GM12878 (cell line): ENCODE data around the gene ADAM15. TPM values are rescaled to one million over a fixed set of nuclear protein-coding genes. Genes with fewer than 3 reads are reported as not detected.

Experiments
- ATAC-seq: fragments of 200-7000 bp; cut with Tn5 transposase; 3 replicates; pipeline ENCODE4 v1.9.1; 2020; ENCODE audit warnings: mild to moderate bottlenecking, moderate library complexity
- BruUV-seq: library from RNA; stranded (reverse); fragments of 400-500 nt; replicated peaks from 2 replicates; lab custom pipeline; 2021; lab: Mats Ljungman, UMichigan
- CTCF ChIA-PET: fragments of 300-600 bp; sonication (Branson Sonifier 250); formaldehyde crosslinking; extraction: SDS; loops from one replicate; lab custom pipeline; 2021; ENCODE audit warnings: inconsistent platforms; lab: Yijun Ruan, JAX
- POLR2A ChIA-PET: fragments of 350-600 bp; formaldehyde crosslinking; extraction: SDS; loops from one replicate; lab custom pipeline; 2021; ENCODE audit warnings: inconsistent platforms; lab: Charles Lee
- RAD21 ChIA-PET: fragments of 300-600 bp; sonication (Branson Sonifier 250); formaldehyde crosslinking; loops from one replicate; lab custom pipeline; 2023; ENCODE audit warnings: antibody characterized with exemption; ENCODE audit not compliant: unreplicated experiment; lab: Charles Lee
- SMC1A ChIA-PET: fragments of 300-600 bp; sonication (Branson Sonifier 250); formaldehyde crosslinking; loops from one replicate; lab custom pipeline; 2023; ENCODE audit not compliant: unreplicated experiment, uncharacterized antibody; lab: Charles Lee
- DNase-seq: peaks from one replicate; pipeline ENCODE4 v3.0.0-alpha.2; 2011; ENCODE audit warnings: low read depth, low spot score
- FAIRE-seq: peaks from 3 replicates; lab custom pipeline; 2011; peaks lifted over from hg19 to GRCh38; lab: Jason Lieb, UNC
- H2AFZ ChIP-seq: 2 replicates; pipeline ENCODE4 v1.6.0; 2011; ENCODE audit warnings: low read depth, low read length, control low read depth; ENCODE audit not compliant: control insufficient read depth
- H3K27ac ChIP-seq: 2 replicates; pipeline ENCODE4 v1.5.1; 2011; ENCODE audit warnings: control low read depth; ENCODE audit not compliant: control insufficient read depth, insufficient read depth
- H3K27me3 ChIP-seq, 2 experiments: replicated peaks in 1 of 2; 2 replicates each; pipeline versions ENCODE4 v1.6.0 to v1.6.1; 2011; ENCODE audit warnings: low read length in 1 of 2; ENCODE audit not compliant: control insufficient read depth in 2 of 2, insufficient read depth in 2 of 2
- H3K36me3 ChIP-seq, 2 experiments: 2 replicates each; pipeline ENCODE4 v1.5.1; 2011; ENCODE audit warnings: low read length in 1 of 2; ENCODE audit not compliant: control insufficient read depth in 2 of 2, insufficient read depth in 2 of 2
- H3K4me1 ChIP-seq: 2 replicates; pipeline ENCODE4 v1.6.1; 2011; ENCODE audit warnings: mild to moderate bottlenecking, low read length, moderate library complexity, mixed read lengths; ENCODE audit not compliant: control insufficient read depth, insufficient read depth
- H3K4me2 ChIP-seq: 2 replicates; pipeline ENCODE4 v1.6.0; 2011; ENCODE audit warnings: control low read depth; ENCODE audit not compliant: control insufficient read depth, insufficient read depth
- H3K4me3 ChIP-seq: fragments of 200-600 bp; sonication (generic); 2 replicates; pipeline ENCODE4 v1.5.1; 2016
- H3K79me2 ChIP-seq: 2 replicates; pipeline ENCODE4 v1.6.0; 2011; ENCODE audit warnings: low read length; ENCODE audit not compliant: control insufficient read depth, insufficient read depth
- H3K9ac ChIP-seq: 2 replicates; pipeline ENCODE4 v1.8.0; 2011; ENCODE audit warnings: low read length, control low read depth, mixed read lengths; ENCODE audit not compliant: control insufficient read depth, insufficient read depth
- H3K9me3 ChIP-seq: replicated peaks from 3 replicates; pipeline ENCODE4 v1.5.1; 2011; ENCODE audit warnings: mild to moderate bottlenecking, low read length; ENCODE audit not compliant: control insufficient read depth, insufficient read depth
- H4K20me1 ChIP-seq: 2 replicates; pipeline ENCODE4 v1.6.0; 2011; ENCODE audit not compliant: control insufficient read depth, insufficient read depth
- ASH2L ChIP-seq: fragments of 300-600, 200-600 bp; sonication (generic); IDR thresholded peaks from 2 replicates; pipeline ENCODE4 v1.6.1; 2017; ENCODE audit warnings: low read depth, mild to moderate bottlenecking, borderline replicate concordance
- BHLHE40 ChIP-seq, 2 experiments: fragments of 450-650 bp in 1 of 2; IDR thresholded peaks; 2 replicates each; pipeline ENCODE4 v1.6.1; 2011 to 2017; ENCODE audit warnings: low read depth in 2 of 2, borderline replicate concordance in 1 of 2, improper control_type of control experiment in 1 of 2, low read length in 1 of 2, mild to moderate bottlenecking in 1 of 2
- CBX3 ChIP-seq: fragments of 200-600 bp; sonication (generic); IDR thresholded peaks from 2 replicates; pipeline ENCODE4 v1.6.1; 2016; ENCODE audit warnings: low read depth, borderline replicate concordance
- GATAD2B ChIP-seq: fragments of 450-650 bp; conservative IDR thresholded peaks from 2 replicates; pipeline ENCODE4 v1.6.1; 2017; ENCODE audit warnings: low read depth, mild to moderate bottlenecking, moderate library complexity
- HDGF ChIP-seq: fragments of 450-650 bp; IDR thresholded peaks from 2 replicates; pipeline ENCODE4 v1.6.1; 2016; ENCODE audit warnings: antibody characterized with exemption
- IKZF1 ChIP-seq: fragments of 450-650 bp; conservative IDR thresholded peaks from 2 replicates; pipeline ENCODE4 v1.6.1; 2017; ENCODE audit warnings: antibody characterized with exemption, mild to moderate bottlenecking
- KDM1A ChIP-seq: fragments of 200-600 bp; sonication (generic); IDR thresholded peaks from 2 replicates; pipeline ENCODE4 v1.6.1; 2016; ENCODE audit warnings: borderline replicate concordance
- PAX5 ChIP-seq: IDR thresholded peaks from 2 replicates; pipeline ENCODE4 v1.6.1; 2011; ENCODE audit warnings: low read depth, low read length, borderline replicate concordance
- RAD21 ChIP-seq: IDR thresholded peaks from 2 replicates; pipeline ENCODE4 v1.6.1; 2011; ENCODE audit warnings: mild to moderate bottlenecking, low read depth, low read length, moderate library complexity; ENCODE audit not compliant: insufficient read depth
- RUNX3 ChIP-seq: IDR thresholded peaks from 2 replicates; pipeline ENCODE4 v1.6.1; 2012; ENCODE audit warnings: low read length, inconsistent platforms
- WGBS: methylation state at CpG from one replicate; pipeline ENCODE4 v1.1.6; 2016; ENCODE audit warnings: low lambda C conversion rate; ENCODE audit not compliant: insufficient replicate concordance, insufficient coverage; ENCODE audit errors: missing lambda C conversion rate; 5-methylcytosine and 5-hydroxymethylcytosine counted together
- in situ Hi-C: fragments of 300-500 bp; cut with MboI; formaldehyde crosslinking; loops from 9 replicates; pipeline ENCODE4 v1.14.3; 2018; ENCODE audit warnings: mixed read lengths
- intact Hi-C: fragments of 100-400 bp; cut with micrococcal nuclease; formaldehyde crosslinking; loops from one replicate; pipeline ENCODE4 v1.14.2; 2022; ENCODE audit not compliant: unreplicated experiment
- polyA plus RNA-seq, 11 experiments: library from polyadenylated mRNA; depleted of rRNA in 4 of 11; unstranded in 6 of 11; stranded (reverse) in 5 of 11; fragments of >200 nt; fragmentation: Nextera tagmentation in 4 of 11; fragmentation: Illumina TruSeq in 1 of 11; extraction: Ambion mirVana in 4 of 11; extraction: Trizol in 1 of 11; gene quantifications; 1 replicate in 1 of 11; 2 replicates in 10 of 11; pipeline versions ENCODE4 v1.2.1 to v1.2.3, GENCODE V29; 2011 to 2016; ENCODE audit warnings: inconsistent platforms in 2 of 11, missing spikeins in 2 of 11, low read depth in 1 of 11
- total RNA-seq, 4 experiments: library from RNA; depleted of rRNA in 3 of 4; stranded (reverse); fragments of >200 nt in 3 of 4; fragmentation: Illumina TruSeq in 1 of 4; extraction: Trizol in 1 of 4; gene quantifications; 2 replicates each; pipeline versions ENCODE4 v1.2.1 to v1.2.3, GENCODE V29; 2013 to 2021
- TF ChIP-seq, protein P1 (sequence below): fragments of 450-650 bp; formaldehyde crosslinking; IDR thresholded peaks from 2 replicates; pipeline ENCODE4 v1.5.0; 2022; ENCODE audit warnings: mild to moderate bottlenecking, missing genetic modification characterization
- TF ChIP-seq, protein P2 (sequence below): fragments of 450-650 bp; IDR thresholded peaks from 2 replicates; pipeline ENCODE4 v1.6.1; 2017; ENCODE audit warnings: mild to moderate bottlenecking, moderate library complexity
- TF ChIP-seq, protein P3 (sequence below): IDR thresholded peaks from 2 replicates; pipeline ENCODE4 v1.6.1; 2011; ENCODE audit warnings: mild to moderate bottlenecking, low read depth, low read length, moderate library complexity; ENCODE audit not compliant: insufficient replicate concordance

ADAM15 gene
- total and polyA plus RNA-seq, 10 of the 15 experiments (the other 5 are each of a cell fraction or from before 2014, with no cell fraction given) = 0.29 to 38.8 (median 14.7) TPM

DNA sequence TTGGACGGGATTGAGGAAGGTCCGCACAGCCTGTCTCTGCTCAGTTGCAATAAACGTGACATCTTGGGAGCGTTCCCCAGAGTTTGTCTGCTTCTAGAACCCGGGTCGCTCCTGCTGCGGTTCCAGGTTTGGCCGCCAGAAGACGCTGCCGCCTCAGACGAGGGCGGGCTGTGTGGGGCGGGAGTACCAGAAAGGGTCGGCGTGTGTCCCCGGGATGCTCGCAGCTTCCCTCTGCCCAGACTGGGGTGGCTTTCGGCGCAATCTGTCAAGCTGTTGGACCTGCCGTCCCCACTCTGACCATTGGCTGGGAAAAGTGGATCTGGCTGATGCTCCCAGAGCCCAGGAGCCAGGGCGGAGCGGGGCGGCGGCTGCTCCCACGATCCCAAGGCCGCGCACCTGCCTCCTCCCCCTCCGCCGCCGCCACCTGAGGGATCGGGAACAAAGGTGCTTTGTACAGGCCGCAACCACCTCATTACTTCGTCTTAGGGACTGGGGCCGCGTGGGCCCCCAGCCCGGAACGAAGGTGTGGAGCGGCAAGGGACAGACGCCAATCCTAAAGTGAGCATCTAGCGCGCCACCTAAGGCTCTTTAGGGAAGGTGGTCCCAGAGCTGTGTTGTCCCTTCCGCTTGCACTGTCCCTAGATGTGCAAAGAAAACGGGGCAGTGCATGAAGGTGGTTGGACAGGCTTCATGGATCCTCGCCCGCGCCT, 11.7 kb downstream of the ADAM15 start:
- Histone ChIP-seq H3K9me3 (no peaks in the 10 kb centered on the region), H3K9ac (peak overlapping the region; percentile 14; the same call in 1 of the 2 replicates), H3K79me2 (no peaks in the 10 kb centered on the region), H2AFZ (peak overlapping the region; percentile 80), H3K27ac (no peak overlapping the region), H3K4me2 (peak overlapping the region; percentile 96), H3K4me3 (peak overlapping the region; percentile 95), H3K36me3 (no peaks in the 10 kb centered on the region; a peak in 1 of 4 replicates), H3K27me3 (no peaks in the 10 kb centered on the region), H3K4me1 (peaks cover 16% of the 10 kb centered on the region), H4K20me1 (no peaks in the 10 kb centered on the region)
- ChIA-PET RAD21 (interaction anchor here (1.0 to 4.7 kb wide), 6 partner anchors 12 to 503 kb away, joined by 3 to 63 read pairs (median 4); partner anchors contain the start of gene EFNA3), POLR2A (interaction anchor here (0.5 to 1.3 kb wide), 3 partner anchors 12 to 211 kb away, joined by 3 to 8 read pairs (median 7); no protein-coding TSS in a partner anchor), CTCF (interaction anchor here (0.7 to 15.5 kb wide), 11 partner anchors 8 to 503 kb away, joined by 3 to 195 read pairs (median 3); partner anchors contain the start of genes EFNA3 and FLAD1), SMC1A (interaction anchor here (1.4 kb wide), 2 partner anchors 18 to 22 kb away, joined by 4 to 8 read pairs; no protein-coding TSS in a partner anchor)
- under 1% methylated on average over 31 of the region's 46 CpGs for WGBS
- no TSS peak for BruUV-seq
- DNase-seq (no peak), FAIRE-seq (peak; percentile 87), ATAC-seq (peak; percentile 65)
- intact Hi-C loops (loop anchor here (1.0 to 5.0 kb wide), 4 partner anchors 21 to 396 kb away; partner anchors contain the start of genes CKS1B and SHC1), in situ Hi-C loops (loop anchor here (5.0 kb wide), 1 partner anchor 501 kb away; no protein-coding TSS in a partner anchor)
- TF ChIP-seq RUNX3 (peak; percentile 76), HDGF (no peak), CBX3 (no peak), BHLHE40 (IDR thresholded peaks at IDR 0.05; ENCODE audit: borderline replicate concordance in 1 of 2, low read depth in 2 of 2, low read length in 1 of 2) (peak in 1 of 2 experiments; percentile 38; a peak in 1 of 4 replicates), KDM1A (no peak), RAD21 (peak; percentile 93), PAX5 (0 out of 2 replicates have a peak, but pooled peaks have one; percentile 10), IKZF1 (peak; percentile 38), ASH2L (no peak), GATAD2B (0 out of 2 replicates have a peak, but pooled peaks have one; percentile 33)
- TF ChIP-seq, protein P1, sequence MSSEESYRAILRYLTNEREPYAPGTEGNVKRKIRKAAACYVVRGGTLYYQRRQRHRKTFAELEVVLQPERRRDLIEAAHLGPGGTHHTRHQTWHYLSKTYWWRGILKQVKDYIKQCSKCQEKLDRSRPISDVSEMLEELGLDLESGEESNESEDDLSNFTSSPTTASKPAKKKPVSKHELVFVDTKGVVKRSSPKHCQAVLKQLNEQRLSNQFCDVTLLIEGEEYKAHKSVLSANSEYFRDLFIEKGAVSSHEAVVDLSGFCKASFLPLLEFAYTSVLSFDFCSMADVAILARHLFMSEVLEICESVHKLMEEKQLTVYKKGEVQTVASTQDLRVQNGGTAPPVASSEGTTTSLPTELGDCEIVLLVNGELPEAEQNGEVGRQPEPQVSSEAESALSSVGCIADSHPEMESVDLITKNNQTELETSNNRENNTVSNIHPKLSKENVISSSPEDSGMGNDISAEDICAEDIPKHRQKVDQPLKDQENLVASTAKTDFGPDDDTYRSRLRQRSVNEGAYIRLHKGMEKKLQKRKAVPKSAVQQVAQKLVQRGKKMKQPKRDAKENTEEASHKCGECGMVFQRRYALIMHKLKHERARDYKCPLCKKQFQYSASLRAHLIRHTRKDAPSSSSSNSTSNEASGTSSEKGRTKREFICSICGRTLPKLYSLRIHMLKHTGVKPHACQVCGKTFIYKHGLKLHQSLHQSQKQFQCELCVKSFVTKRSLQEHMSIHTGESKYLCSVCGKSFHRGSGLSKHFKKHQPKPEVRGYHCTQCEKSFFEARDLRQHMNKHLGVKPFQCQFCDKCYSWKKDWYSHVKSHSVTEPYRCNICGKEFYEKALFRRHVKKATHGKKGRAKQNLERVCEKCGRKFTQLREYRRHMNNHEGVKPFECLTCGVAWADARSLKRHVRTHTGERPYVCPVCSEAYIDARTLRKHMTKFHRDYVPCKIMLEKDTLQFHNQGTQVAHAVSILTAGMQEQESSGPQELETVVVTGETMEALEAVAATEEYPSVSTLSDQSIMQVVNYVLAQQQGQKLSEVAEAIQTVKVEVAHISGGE (CRISPR knock-in tag) = no peak
- TF ChIP-seq, protein P2, sequence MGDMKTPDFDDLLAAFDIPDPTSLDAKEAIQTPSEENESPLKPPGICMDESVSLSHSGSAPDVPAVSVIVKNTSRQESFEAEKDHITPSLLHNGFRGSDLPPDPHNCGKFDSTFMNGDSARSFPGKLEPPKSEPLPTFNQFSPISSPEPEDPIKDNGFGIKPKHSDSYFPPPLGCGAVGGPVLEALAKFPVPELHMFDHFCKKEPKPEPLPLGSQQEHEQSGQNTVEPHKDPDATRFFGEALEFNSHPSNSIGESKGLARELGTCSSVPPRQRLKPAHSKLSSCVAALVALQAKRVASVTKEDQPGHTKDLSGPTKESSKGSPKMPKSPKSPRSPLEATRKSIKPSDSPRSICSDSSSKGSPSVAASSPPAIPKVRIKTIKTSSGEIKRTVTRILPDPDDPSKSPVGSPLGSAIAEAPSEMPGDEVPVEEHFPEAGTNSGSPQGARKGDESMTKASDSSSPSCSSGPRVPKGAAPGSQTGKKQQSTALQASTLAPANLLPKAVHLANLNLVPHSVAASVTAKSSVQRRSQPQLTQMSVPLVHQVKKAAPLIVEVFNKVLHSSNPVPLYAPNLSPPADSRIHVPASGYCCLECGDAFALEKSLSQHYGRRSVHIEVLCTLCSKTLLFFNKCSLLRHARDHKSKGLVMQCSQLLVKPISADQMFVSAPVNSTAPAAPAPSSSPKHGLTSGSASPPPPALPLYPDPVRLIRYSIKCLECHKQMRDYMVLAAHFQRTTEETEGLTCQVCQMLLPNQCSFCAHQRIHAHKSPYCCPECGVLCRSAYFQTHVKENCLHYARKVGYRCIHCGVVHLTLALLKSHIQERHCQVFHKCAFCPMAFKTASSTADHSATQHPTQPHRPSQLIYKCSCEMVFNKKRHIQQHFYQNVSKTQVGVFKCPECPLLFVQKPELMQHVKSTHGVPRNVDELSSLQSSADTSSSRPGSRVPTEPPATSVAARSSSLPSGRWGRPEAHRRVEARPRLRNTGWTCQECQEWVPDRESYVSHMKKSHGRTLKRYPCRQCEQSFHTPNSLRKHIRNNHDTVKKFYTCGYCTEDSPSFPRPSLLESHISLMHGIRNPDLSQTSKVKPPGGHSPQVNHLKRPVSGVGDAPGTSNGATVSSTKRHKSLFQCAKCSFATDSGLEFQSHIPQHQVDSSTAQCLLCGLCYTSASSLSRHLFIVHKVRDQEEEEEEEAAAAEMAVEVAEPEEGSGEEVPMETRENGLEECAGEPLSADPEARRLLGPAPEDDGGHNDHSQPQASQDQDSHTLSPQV = no peak
- TF ChIP-seq, protein P3, sequence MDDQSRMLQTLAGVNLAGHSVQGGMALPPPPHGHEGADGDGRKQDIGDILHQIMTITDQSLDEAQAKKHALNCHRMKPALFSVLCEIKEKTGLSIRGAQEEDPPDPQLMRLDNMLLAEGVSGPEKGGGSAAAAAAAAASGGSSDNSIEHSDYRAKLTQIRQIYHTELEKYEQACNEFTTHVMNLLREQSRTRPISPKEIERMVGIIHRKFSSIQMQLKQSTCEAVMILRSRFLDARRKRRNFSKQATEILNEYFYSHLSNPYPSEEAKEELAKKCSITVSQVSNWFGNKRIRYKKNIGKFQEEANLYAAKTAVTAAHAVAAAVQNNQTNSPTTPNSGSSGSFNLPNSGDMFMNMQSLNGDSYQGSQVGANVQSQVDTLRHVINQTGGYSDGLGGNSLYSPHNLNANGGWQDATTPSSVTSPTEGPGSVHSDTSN = no peak
